Fibroblast of skin of right quadriceps (primary cell): Measurements from ENCODE around the gene PBX4.
A peak's percentile ranks its signal among the peaks of the same experiment; 100 is the strongest.

ENCODE experiments used
- DNase-seq: peaks from one replicate; pipeline ENCODE4 v3.0.0-alpha.2; 2013

The PBX4 gene

DNA sequence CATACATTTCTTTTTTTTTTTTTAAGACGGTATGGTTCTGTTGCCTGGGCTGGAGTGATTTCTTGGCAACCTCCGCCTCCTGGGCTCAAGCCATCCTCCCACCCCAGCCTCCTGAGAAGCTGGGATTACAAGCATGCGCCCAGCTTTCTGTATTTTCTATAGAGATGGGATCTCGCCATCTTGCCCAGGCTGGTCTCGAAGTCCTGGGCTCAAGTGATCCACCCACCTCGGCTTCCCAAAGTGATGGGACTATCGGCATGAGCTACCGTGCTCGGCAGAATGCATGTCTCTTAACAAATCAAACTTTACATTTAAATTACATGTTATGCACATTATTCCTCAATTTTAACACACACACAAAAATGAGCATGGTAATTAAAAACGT is 101.3 kb downstream of the PBX4 start:
- no peak for DNase-seq

DNA sequence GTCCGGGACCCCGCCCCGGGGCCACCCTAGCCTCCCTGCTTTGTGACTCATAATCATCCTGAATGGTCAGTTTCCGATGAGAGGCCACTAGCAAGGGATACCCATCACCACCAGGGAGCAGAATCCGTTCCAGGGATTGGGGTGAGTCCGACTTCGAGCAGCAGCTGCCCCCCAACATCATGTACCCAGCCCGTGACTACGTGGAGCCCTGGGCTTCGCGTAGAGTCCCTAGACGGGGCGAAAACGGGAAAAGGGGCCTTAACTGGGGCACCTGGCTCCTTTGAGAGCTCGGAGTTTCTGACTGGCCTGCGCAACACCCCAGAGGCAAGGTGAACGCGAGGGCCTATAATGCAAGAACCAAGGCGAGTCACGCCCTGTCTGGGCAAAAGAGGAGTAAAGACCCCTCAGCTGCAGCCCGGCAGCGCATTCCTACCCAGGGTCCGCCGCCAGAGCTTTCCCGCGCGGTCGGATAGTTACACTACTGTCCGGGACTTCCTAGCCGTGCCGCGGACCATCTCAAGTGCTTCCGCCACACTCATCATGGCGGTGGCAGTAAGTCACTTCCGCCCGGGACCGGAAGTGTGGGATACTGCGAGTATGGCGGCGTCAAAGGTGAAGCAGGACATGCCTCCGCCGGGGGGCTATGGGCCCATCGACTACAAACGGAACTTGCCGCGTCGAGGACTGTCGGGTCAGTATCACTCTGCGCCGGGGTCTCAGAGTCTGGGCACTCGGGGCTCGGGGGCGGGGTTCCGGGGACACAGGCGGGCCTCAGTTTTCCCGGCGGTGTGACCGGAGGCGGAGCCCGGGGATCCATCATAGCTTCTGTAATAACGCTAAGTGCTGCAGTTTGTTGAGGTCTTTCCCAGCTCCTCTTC is 102.6 kb downstream of the PBX4 start, which contains the start of gene NDUFA13:
Gene NDUFA13, plus strand, starts transcription at position 584 of the 878 bp plus-strand sequence. Its CDS starts 14 bp downstream, at position 598.
- DNase-seq = peak; percentile 94

DNA sequence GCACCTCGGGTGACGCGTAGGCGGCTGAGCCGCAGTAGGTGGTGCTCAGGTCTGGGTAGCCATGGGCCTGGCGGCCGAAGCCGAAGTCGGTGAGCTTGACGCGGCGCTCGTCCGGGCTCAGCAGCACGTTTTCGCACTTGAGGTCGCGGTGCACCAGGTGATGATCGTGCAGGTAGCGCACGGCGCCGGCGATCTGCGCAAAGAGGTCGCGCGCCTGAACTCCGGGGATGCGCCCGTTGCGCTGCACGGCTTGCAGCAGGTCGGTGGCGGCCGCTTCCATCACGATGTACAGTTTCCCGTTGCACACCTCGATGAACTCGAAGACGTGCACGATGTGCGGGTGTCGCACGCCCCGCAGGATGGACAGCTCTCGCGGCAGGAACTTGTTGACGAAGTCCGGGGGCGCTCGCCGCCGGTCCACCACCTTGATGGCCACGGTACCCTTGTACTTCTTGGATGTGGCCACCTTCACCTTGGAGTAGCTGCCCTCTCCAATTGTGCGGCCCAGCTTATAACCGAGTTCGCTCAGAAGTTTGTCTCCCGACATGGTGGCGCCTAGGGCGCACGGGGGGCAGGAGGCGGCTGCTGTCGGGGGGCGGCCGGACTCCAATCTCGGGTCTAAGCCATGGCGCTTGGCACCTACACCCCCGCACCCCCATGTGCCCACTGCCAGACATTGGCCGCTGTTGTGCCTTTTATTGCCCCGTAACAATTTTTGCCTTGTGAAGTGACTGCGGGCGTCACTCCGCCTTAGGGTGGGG is 103.4 kb downstream of the PBX4 start, which contains the start of gene TSSK6:
Gene TSSK6, minus strand, starts transcription at position 668 of the 761 bp plus-strand sequence. Its CDS starts 121 bp downstream, at position 547.
- no peak for DNase-seq

DNA sequence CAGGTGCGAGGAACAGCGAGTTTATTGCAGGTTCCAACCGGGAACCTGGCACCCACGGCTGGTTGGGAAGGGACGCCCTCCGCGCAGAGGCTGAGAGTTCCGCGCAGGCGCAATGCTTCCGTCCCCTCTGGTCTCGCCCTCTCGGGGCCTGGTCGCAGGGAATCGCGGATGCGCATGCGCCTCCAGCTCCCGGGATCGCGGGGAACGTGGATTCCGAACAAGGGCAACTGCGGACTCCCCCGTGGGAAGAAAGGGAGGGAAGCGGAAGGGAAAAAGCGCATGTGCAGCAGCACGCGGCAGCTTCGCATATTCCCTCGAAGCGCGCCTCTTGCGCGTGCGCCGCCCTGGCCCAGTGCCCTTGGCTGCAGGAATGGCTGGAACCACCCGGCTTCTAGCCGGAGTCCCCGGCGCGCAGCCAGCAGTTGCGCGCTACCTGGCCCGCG is 104.3 kb downstream of the PBX4 start:
- DNase-seq = peak; percentile 62

DNA sequence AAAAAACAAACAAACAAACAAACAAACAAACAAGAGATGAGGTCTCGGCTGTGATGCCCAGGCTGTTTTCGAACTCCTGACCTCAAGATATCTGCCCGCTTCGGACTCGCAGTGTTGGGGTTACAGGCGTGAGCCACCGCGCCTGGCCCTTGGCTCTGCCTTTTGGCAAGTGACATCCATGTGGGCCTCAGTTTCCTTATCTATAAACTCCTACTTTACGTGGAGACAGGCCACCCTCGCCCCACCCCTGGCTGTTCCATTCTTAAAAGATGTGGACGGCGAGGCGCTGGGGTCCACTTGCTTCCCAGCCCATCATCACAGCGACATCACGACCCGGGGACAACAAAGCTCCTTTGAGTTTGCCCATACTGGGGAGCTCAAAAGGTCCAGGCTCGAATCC is 104.8 kb downstream of the PBX4 start:
- no peak for DNase-seq
